ENCODE measurements around the gene STING1. TPM values are rescaled to one million over a fixed set of nuclear protein-coding genes. Genes with fewer than 3 reads are reported as not detected.
A peak's percentile ranks its signal among the peaks of the same experiment; 100 is the strongest.

The STING1 gene
- total RNA-seq, 2 donors from 2014 or later = 91.5 to 101 TPM

GRCh38 chr5:139474890-139475791, 7.4 kb downstream of the STING1 start:
- intact Hi-C loops (cut with DNase I) = no loop called here
- no peak for DNase-seq (ENCODE audit: low spot score)

GRCh38 chr5:139473565-139473964, 9.0 kb downstream of the STING1 start:
- intact Hi-C loops (cut with DNase I) = no loop called here
- no peak for DNase-seq (ENCODE audit: low spot score)

GRCh38 chr5:139473105-139473504, 9.5 kb downstream of the STING1 start:
- no peak for DNase-seq (ENCODE audit: low spot score)
- intact Hi-C loops (cut with DNase I) = no loop called here

- no peak for DNase-seq (ENCODE audit: low spot score)
- intact Hi-C loops (cut with DNase I) = no loop called here
Measured at GRCh38 chr5:139472386-139473030, 10.1 kb downstream of the STING1 start.

DNA sequence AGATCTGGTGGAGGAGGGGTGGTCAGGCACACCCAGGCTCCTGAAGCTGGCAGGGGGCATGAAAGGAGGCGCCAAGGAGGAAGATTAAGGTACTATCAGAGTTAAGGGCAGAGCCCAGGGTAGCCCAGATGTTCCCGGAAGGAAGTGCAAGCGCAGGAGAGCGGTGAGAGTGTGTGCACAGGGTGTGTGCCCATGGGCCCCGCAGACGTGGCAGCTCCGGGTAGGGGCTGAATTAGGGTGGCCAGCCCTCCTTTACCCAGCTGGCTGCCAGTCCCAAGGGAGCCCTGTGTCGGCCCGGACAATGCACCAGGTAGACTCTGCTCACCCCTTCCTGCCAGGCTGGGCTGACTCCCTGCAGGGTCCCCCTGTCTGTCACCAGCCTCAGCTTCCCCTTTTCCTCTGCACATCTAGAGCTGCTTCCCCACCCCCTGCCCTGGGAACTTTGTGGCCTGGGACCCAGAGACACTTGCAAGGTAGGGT, 11.7 kb downstream of the STING1 start, which contains the start of gene SMIM33:
SMIM33 (plus strand) TSS at position 184 of the 480 bp plus-strand sequence; CDS start at position 302, 118 bp downstream.
- intact Hi-C loops (cut with DNase I) = no loop called here
- no peak for DNase-seq (ENCODE audit: low spot score)

GRCh38 chr5:139468421-139468931, 14.1 kb downstream of the STING1 start:
- intact Hi-C loops (cut with DNase I) = no loop called here
- no peak for DNase-seq (ENCODE audit: low spot score)

DNA sequence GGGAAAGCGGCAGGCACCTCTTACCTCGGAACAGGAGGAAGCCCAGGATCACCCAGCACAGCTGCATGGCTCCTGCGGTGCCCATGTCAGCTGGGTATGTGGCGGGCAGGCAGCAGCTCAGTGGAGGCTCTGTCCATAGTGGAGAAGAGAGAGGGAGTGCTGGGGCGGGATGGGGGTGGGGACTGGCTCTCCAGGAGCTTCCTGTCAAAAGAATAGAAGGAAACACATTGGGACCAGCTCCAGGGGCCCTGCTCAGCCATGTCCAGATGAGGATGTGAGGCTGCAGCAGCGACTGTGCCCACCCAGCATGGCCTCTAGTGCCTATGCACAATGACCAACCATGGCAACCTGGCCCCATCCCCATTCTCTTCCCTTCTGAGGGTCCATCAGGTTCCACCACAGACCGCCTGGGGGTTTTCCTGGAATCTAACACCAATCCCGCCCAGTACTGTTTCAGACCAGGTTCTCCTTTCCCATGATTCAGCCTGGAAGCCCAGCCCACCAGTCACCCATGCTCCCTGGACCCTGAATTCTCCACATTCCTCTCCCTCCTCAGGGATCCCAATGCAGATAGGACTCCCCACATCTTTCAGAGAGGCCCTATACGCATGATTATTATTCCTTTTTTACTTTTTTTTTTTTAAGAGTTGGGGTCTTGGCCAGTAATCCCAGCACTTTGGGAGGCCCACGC, 19.8 kb downstream of the STING1 start, which contains the start of gene ECSCR:
ECSCR (minus strand) TSS at position 158 of the 691 bp plus-strand sequence; CDS start at position 85, 73 bp downstream.
- intact Hi-C loops (cut with DNase I) = no loop called here
- no peak for DNase-seq (ENCODE audit: low spot score)

- intact Hi-C loops (cut with DNase I) = no loop called here
- DNase-seq (ENCODE audit: low spot score) = no peak
Measured at GRCh38 chr5:139461698-139462097, 20.9 kb downstream of the STING1 start.

DNA sequence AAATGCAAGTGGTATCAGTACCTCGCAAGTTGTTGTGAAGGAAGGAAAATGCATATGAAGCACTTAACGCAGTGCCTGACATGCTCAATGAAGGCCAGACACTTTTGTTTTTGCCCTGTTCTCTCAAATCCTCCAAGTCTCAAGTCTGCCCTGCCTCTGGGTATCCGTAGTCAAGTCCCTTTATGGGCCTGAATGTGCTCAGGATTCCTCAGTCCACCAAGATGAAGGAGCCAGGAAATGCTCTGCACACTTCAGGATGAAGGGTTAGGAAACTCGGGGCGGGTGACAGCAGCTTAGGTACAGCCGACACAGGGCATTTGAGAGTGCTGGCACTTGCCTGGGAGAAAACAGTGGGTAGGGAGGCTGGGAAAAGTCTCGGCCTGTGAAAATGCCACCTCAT, 21.4 kb downstream of the STING1 start:
- intact Hi-C loops (cut with DNase I) = no loop called here
- no peak for DNase-seq (ENCODE audit: low spot score)

GRCh38 chr5:139460455-139460854, 22.1 kb downstream of the STING1 start:
- DNase-seq (ENCODE audit: low spot score) = no peak
- intact Hi-C loops (cut with DNase I) = no loop called here

GRCh38 chr5:139459451-139459934, 23.1 kb downstream of the STING1 start:
- intact Hi-C loops (cut with DNase I) = no loop called here
- no peak for DNase-seq (ENCODE audit: low spot score)

GRCh38 chr5:139458580-139459407, 23.8 kb downstream of the STING1 start:
- DNase-seq (ENCODE audit: low spot score) = no peak
- intact Hi-C loops (cut with DNase I) = no loop called here

DNA sequence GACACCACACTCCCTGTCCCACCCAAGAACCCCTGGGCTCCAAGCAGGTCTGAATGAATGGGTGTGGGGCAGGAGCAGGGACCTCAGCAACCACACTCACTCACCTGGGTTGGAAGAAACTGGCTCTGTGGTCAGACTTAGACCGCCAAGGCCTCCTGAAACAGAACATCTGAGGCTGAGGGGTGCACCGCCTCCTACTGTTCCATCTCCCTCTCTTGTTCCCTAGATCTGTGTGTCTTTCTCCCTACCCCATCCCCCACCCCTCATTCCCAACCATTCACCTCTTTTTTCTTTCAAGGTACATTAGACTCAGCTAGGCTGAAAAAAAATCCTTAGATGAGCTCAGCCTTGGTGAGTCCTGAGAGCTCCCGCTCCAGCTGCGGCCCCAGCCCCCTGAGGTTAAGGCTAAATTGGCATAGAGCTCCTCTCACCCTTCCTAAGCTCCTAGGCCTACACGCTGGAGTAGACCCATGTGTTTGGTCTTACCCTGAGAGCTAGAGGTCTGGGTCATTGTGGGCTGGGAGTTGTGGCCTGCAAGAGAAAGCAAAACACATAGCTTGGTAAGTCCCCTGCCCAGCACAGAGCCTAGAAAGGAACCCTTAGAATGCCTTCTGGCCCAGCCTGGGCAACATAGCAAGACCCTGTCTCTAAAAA, 24.8 kb downstream of the STING1 start:
- intact Hi-C loops (cut with DNase I) = no loop called here
- no peak for DNase-seq (ENCODE audit: low spot score)

GRCh38 chr5:139457241-139457640, 25.3 kb downstream of the STING1 start:
- intact Hi-C loops (cut with DNase I) = no loop called here

DNA sequence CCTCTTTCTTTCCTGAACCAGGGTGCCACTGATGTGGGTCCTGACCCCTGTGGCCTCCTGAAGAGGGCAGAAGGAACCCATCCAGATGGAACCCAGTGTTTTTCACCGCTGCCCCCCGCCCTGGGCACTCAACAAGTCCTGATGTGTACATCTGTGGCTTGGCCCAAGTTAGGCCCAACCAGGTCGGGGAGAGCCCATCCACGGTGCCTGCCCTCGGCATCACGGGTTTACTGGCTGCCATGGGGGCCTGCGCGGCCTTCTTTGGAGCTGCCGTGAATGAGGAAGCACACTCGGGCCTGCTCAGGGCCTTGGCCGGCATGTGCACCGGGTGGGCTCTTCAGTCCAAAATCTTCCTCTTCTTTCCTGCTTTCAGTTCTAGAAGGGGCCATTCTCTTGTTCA, 25.8 kb downstream of the STING1 start:
- no peak for DNase-seq (ENCODE audit: low spot score)
- intact Hi-C loops (cut with DNase I) = no loop called here

More at GRCh38 chr5:139457241-139457640, 25.3 kb downstream of the STING1 start:
- DNase-seq (ENCODE audit: low spot score) = no peak

GRCh38 chr5:139454568-139455290, 27.8 kb downstream of the STING1 start:
- intact Hi-C loops (cut with DNase I) = no loop called here
- DNase-seq (ENCODE audit: low spot score) = peak; percentile 44
